ENCODE results near the gene TMEM151B. TPM values are rescaled to one million over a fixed set of nuclear protein-coding genes. Genes with fewer than 3 reads are reported as not detected.

Gene TMEM151B
- not detected for total RNA-seq
- long read RNA-seq, donor 1, result 0 reads
- long read RNA-seq, donor 2, result 0 reads

- DNase-seq (ENCODE audit: low spot score), result no peak
- intact Hi-C loops (cut with DNase I), result loop anchor here in 1 of 2 donors (5.0 kb wide), 1 partner anchor 67 kb away; no protein-coding TSS in a partner anchor
Observed at GRCh38 chr6:44269921-44270525, at the start of gene TMEM151B. Gene TMEM151B (plus strand): TSS chr6:44270450. CDS start chr6:44270743, 293 bp downstream.

GRCh38 chr6:44220913-44221290 is 49.3 kb upstream of the TMEM151B start:
- no peak for DNase-seq (ENCODE audit: low spot score)
- intact Hi-C loops (cut with DNase I), result no loop called here

DNA sequence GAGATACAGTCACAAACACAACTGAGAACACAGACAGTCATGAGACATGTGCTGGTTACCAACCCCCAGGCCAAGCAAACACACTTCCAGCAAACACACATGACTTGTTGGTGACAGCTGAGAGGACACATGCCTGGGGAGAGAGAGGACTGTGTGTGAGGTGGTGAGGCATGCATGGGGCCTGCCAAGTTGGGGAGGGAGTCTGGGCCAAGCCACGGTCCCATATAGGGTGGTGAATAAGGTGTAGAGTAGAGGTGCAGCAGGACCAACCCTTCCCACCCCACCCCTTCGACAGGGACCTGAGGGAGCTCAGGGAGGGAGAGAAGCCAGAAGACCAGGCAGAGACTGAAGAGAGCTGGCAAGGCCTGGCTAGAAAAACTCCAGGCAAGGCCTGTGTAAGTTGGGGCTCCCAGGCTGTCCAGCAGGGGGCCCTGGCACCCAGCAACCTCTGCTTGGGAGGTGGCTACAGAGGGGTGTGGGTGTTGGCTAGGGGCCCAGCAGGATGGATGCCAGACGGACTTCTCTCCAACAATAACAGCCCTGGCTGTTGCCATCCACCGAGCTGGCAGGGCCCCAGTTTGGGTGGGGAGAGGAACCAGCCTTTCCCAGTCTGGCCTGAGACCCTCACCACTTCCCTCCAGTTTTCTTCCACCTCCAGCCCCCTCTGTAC is 48.8 kb upstream of the TMEM151B start:
- peak; percentile 96 for DNase-seq (ENCODE audit: low spot score)
- intact Hi-C loops (cut with DNase I), result no loop called here

DNA sequence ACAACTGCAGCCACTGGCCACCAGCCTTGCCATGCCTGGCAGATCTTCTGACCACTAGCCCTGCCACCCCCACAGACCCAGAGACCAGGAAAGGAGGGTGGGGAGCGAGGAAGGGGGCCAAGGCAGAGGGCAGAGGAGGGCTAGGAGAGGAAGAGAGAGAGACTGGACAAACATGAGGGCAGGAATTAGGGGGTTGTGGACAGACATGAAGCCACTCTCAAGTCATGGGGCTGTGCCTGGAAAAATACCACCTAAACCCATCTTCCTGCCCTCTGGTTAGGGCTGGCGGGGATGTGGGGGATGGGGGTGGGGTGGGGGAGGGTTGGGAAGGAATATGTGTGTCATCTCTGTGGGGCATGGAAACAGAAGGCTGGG is 48.3 kb upstream of the TMEM151B start:
- intact Hi-C loops (cut with DNase I), result no loop called here
- no peak for DNase-seq (ENCODE audit: low spot score)

DNA sequence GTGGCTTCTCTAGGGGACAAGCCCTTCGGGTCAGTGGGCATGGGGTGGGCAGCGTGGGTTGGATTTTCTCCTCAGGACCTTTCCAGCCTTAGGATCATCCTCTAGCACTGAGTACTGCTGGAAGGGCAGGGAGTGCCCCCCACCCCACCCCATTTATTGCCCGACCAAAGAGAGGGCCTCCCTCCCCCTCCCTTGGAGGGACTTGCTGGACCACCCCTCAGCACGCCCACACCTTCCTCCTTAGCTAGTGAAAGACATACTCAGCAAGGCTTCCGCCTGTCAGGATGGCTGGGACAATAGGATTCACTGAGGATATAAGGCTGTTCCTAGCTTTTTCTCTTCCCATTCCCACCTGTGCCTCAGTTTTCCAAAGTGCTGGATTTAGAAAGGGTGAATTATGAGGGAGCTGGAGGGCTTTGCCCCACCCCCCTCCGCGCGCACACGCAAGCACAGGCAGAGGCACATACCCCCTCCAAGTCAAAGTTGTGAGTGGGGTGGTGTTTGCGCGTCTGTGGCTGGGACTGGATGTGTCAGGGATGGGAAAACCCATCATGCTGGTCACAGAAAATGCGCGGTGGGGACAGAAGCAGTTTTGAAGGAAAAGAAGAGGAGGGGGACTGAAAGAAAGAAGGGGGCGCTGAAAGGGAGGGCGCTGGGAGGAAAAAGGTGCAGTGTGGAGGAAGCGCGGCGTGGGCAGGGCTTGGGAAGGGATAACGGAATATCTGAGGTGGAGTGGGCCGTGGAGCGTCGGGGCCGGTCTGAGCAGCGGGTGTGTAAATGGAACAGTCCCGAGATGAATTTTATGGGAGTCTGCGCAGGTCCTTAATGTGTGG is 47.5 kb upstream of the TMEM151B start:
- intact Hi-C loops (cut with DNase I), result no loop called here
- DNase-seq (ENCODE audit: low spot score), result no peak

DNA sequence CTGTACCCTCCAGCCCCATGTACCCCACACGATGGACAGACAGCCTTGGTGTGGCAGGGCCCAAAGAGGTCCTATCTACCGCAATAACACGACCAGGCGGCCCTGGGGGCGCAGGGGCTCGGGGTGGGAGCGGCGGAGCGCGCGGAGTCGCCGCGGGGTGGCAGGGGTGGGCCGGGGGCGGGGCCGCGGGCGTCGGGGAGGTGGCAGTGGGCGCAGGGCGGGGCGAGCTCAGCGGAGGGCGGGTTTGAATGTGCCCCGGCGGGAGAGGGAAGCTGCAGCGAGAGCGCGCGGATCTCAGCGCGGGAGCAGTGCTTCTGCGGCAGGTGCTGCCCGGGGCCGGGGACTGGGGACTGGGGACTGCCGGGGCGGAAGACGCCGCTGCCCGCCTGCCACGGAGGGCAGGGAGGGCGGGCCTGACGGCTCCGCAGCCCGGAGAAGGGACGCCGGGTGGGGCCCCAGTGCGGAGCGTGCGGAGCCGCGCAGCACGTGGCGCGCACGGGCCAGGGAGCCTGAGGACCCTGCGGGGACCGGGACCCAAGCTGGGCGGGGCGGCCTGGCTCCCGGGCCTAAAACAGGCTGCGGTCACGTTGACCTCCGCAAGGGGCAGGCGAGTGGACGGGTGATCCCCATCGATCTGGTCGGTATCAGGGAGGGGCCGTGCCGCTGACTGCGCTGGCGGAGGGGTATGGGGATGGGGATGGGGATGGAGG is 46.8 kb upstream of the TMEM151B start, which contains the start of gene SLC29A1:
SLC29A1 (plus strand) TSS at position 277 of the 710 bp plus-strand sequence. CDS start 3,719 bp downstream, outside the sequence.
- peak; percentile 94 for DNase-seq (ENCODE audit: low spot score)
- intact Hi-C loops (cut with DNase I), result no loop called here

DNA sequence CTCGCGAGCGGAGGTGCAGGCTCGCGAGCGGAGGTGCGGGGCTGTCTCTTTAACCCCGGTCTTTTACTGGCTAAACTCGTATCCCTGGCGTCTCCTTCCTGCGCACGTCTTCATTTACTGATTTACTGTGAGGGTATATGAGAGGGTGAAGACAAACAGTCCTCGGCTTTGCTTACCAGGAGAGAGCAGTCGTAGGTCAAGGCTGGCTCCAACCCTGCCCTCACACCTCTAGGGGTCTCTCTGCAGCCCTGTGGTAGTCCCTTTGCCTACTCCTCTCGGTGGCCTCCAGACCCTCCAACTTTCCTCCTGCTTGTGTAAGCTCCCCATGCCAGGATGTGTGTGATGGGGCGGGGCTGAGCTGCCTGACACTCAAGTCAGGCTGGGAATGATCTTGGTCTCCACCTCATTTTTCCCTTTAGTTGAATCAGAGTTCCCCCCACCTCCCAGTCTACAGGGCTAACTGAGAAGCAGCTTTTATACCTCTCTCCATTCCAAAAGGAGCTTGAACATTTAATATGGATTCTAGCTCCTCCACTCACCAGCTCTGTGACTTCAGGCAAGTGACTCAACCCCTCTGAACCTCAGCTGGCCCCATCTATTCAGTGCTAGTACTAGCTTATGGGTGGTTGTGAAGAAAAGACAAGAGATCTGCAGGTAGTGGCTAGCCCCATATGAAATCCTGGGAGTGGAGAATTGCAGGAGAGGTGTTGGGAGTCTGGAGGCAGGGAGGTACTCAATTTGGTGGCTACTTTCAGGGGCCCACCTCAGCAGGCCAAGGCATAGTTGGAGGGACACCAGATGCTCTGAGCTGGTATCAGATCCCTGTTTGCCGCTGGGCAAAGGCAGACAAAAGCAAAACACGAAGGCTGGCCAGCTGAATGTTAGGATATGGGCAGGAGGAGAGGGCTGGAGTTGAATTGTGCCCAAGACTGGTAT is 46.0 kb upstream of the TMEM151B start:
- no peak for DNase-seq (ENCODE audit: low spot score)
- intact Hi-C loops (cut with DNase I), result no loop called here

GRCh38 chr6:44224965-44225305 is 45.3 kb upstream of the TMEM151B start:
- intact Hi-C loops (cut with DNase I), result no loop called here
- DNase-seq (ENCODE audit: low spot score), result no peak

DNA sequence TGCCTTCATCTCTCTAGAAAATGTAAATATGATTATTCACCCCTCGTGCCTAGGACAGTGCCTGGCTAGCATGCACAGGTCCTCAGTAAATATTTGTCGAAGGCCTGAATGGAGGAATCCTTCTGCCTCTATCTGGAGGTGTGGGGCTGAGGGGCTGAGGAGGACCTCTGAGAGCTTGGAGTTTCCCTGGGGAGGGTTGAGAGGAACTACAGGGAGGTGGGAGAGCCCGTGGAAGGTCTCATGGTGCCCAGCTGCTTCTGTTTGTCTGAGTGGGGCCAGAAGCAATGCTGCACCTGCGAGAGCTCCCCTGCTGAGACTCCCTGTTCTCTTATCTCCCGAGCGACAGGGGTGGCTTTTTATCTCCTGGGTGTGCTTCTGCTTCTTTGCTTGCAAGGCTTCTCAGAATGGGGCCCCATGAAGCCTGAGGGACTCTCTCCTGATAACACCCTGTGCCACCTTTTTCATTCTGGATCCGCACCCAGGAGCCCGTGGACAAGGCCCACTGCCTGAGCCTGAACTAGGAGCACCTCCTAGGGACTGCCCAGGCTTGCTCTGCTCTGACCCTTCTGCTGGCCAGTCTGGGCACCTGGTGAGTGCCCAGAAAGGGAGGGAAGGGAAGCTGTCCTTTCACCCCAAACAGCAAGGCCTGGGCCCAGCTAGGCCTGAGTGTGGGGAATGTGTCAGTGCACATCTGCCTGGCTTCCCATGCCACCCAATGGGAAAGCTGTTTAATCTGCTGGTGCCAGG is 44.5 kb upstream of the TMEM151B start:
- intact Hi-C loops (cut with DNase I), result loop anchor here in 1 of 2 donors (1.0 kb wide), 1 partner anchor 41 kb away; no protein-coding TSS in a partner anchor
- peak; percentile 62 for DNase-seq (ENCODE audit: low spot score)

GRCh38 chr6:44226368-44227147 is 43.7 kb upstream of the TMEM151B start:
- DNase-seq (ENCODE audit: low spot score), result peak; percentile 77
- intact Hi-C loops (cut with DNase I), result loop anchor here in 1 of 2 donors (1.0 kb wide), 1 partner anchor 40 kb away; no protein-coding TSS in a partner anchor

DNA sequence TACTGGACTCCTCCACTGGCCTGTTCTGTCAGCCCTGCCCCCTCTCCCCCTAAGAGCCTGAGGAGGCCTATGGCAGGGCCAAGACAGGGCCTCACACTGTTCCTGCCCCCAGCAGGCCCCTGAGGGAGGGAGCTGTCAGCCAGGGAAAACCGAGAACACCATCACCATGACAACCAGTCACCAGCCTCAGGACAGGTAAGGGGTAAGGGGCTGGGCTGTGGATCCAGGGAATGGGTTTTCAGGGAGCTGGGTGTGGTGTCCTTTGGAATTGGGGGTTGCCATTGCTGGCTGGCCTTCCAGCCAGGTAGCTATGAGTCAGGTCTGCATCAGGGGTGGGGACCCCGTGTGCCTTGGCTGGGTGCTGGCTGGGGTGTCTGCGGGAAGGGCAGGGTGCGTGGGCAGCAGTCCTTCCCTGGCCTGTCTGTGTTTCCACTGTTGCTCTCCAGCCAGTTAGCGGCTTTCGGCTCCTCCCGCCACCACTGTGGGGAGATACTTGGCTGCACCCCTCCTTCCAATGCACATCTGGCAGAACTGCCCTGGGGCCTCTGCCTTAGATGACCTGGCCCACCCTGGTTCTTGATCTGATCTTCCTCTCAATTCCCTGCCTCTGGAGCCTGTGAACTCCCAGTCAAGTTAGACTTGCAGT is 43.0 kb upstream of the TMEM151B start:
- intact Hi-C loops (cut with DNase I), result no loop called here
- DNase-seq (ENCODE audit: low spot score), result peak; percentile 71

GRCh38 chr6:44228031-44228430 is 42.2 kb upstream of the TMEM151B start:
- intact Hi-C loops (cut with DNase I), result no loop called here
- DNase-seq (ENCODE audit: low spot score), result peak; percentile 48

GRCh38 chr6:44228433-44228832 is 41.8 kb upstream of the TMEM151B start:
- peak; percentile 61 for DNase-seq (ENCODE audit: low spot score)
- intact Hi-C loops (cut with DNase I), result no loop called here

DNA sequence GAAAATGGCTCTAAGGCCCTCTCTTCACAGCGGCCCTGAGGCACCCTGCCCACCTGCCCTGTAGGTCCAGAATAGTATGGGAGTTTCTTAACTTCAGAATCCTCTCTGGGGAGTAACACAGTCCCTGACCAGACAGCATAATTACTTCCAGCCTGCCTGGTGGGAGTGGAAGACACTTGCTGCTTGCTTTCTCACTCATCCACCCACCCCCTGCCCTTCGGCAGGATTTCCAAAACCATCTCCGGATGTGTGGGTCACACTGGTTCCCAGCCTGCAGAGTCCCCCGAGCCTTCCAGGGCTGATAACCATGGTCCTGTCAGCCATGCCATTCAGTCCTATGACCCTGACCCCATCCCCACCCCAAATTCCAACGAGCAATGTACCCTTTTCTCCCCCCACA is 41.4 kb upstream of the TMEM151B start:
- intact Hi-C loops (cut with DNase I), result no loop called here
- peak; percentile 72 for DNase-seq (ENCODE audit: low spot score)

GRCh38 chr6:44229376-44230033 is 40.7 kb upstream of the TMEM151B start:
- intact Hi-C loops (cut with DNase I), result loop anchor here in 1 of 2 donors (10.0 kb wide), 1 partner anchor 115 kb away; no protein-coding TSS in a partner anchor
- peak; percentile 67 for DNase-seq (ENCODE audit: low spot score)
